Skeletal muscle tissue (tissue), 4 donors: ENCODE data around the gene PLEKHA8. TPM values are rescaled to one million over a fixed set of nuclear protein-coding genes. Genes with fewer than 3 reads are reported as not detected.

ENCODE experiments used
- H3K27ac ChIP-seq: one replicate; pipeline ENCODE4 v1.7.0; 2013; ENCODE audit warnings: mild to moderate bottlenecking, low read depth, low read length, inconsistent platforms
- H3K27me3 ChIP-seq, 3 donors: one replicate each; pipeline ENCODE4 v1.7.0; 2013; ENCODE audit warnings: low read length in 3 of 3; ENCODE audit not compliant: control insufficient read depth in 3 of 3, insufficient read depth in 3 of 3
- H3K36me3 ChIP-seq, 3 donors: one replicate each; pipeline ENCODE4 v1.7.0; 2013; ENCODE audit warnings: low read length in 3 of 3; ENCODE audit not compliant: control insufficient read depth in 3 of 3, insufficient read depth in 3 of 3
- H3K4me1 ChIP-seq, 3 donors: one replicate each; pipeline ENCODE4 v1.7.0; 2013; ENCODE audit warnings: low read length in 3 of 3, mild to moderate bottlenecking in 3 of 3; ENCODE audit not compliant: control insufficient read depth in 3 of 3, insufficient read depth in 3 of 3
- H3K4me3 ChIP-seq, 3 donors: one replicate each; pipeline ENCODE4 v1.7.0; 2013; ENCODE audit warnings: low read length in 3 of 3
- H3K9ac ChIP-seq, 3 donors: one replicate each; pipeline ENCODE4 v1.7.0; 2013; ENCODE audit warnings: low read length in 3 of 3, mild to moderate bottlenecking in 3 of 3, moderate library complexity in 2 of 3, low read depth in 1 of 3
- H3K9me3 ChIP-seq, 3 donors: one replicate each; pipeline ENCODE4 v1.7.0; 2013; ENCODE audit warnings: low read length in 3 of 3; ENCODE audit not compliant: control insufficient read depth in 3 of 3
- total RNA-seq: library from RNA; depleted of rRNA; stranded (reverse); fragments of >200 nt; gene quantifications from one replicate; pipeline ENCODE4 v1.2.3, GENCODE V29; 2014
- donor health status: Osteomylitis.

Gene PLEKHA8
- total RNA-seq, 1 donor from 2014 or later, result 6.8 TPM

DNA sequence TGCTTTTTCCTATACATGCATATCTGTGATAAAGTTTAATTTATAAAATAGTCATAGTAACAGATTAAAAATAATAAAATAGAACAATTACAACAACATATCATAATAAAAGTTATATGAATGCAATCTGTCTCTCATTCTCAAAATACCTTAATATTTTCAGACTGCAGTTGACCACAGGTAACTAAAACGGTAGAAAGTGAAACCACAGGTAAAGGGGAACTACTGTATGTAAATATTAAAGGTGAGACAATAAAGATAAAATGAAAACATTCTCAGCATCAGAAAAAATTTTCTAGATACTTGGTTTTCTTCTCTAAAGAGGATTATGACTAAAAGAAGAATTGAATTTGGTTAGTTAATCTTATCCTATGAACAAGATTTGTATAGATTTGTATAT is 7.7 kb upstream of the PLEKHA8 start:
- peaks cover 0 to 10% (median 6%) of the 10 kb centered on the region in 3 donors for H3K36me3 ChIP-seq
- no peak overlapping the region for H3K4me3 ChIP-seq
- no peaks in the 10 kb centered on the region for H3K27me3 ChIP-seq
- peaks cover 5 to 11% (median 7%) of the 10 kb centered on the region in 3 donors for H3K4me1 ChIP-seq
- no peaks in the 10 kb centered on the region for H3K9me3 ChIP-seq
- H3K9ac ChIP-seq, result no peak overlapping the region
- H3K27ac ChIP-seq, result no peak overlapping the region

DNA sequence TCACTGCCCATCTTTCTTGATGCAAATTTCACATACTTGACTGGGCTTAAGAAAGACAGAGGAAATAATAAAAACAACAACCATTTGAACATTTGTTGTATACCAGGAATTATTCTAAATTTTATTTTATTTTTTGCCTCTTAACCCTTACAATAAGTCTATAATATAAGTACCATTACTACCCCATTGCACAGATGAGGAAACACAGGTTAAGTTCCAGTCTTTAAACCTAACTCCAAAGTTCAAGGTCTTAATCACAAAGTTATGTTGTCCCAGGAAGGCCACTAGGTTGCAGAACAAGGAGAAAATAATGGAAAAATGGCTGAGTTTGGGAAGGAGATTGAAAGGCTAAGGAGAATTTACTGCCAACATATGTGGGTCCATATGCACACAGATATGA is 5.2 kb upstream of the PLEKHA8 start:
- Histone ChIP-seq H3K4me1 (peaks cover 12 to 18% (median 13%) of the 10 kb centered on the region in 3 donors), H3K36me3 (peaks cover 0 to 6% (median 6%) of the 10 kb centered on the region in 3 donors), H3K9ac (no peak overlapping the region), H3K27ac (no peak overlapping the region), H3K27me3 (no peaks in the 10 kb centered on the region), H3K4me3 (no peak overlapping the region), H3K9me3 (no peaks in the 10 kb centered on the region)

DNA sequence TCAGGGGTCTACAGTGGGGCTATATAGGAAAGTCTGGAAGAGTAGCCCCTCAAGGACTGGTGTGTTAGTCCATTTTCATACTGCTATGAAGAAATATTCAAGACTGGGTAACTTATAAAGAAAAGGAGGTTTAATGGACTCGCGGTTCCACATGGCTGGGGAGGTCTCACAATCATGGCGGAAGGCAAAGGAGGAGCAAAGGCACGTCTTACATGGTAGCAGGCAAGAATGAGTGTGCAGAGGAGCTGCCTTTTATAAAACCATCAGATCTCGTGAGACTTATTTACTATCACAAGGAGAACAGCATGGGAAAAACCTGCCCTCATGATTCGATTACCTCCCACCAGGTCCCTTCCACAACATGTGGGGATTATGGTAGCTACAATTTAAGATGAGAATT is 4.7 kb upstream of the PLEKHA8 start:
- Histone ChIP-seq H3K27me3 (no peaks in the 10 kb centered on the region), H3K4me3 (no peak overlapping the region), H3K4me1 (peaks cover 12 to 18% (median 13%) of the 10 kb centered on the region in 3 donors), H3K27ac (no peak overlapping the region), H3K9ac (no peak overlapping the region), H3K9me3 (no peaks in the 10 kb centered on the region), H3K36me3 (peaks cover 0 to under 1% (median under 1%) of the 10 kb centered on the region in 3 donors)

DNA sequence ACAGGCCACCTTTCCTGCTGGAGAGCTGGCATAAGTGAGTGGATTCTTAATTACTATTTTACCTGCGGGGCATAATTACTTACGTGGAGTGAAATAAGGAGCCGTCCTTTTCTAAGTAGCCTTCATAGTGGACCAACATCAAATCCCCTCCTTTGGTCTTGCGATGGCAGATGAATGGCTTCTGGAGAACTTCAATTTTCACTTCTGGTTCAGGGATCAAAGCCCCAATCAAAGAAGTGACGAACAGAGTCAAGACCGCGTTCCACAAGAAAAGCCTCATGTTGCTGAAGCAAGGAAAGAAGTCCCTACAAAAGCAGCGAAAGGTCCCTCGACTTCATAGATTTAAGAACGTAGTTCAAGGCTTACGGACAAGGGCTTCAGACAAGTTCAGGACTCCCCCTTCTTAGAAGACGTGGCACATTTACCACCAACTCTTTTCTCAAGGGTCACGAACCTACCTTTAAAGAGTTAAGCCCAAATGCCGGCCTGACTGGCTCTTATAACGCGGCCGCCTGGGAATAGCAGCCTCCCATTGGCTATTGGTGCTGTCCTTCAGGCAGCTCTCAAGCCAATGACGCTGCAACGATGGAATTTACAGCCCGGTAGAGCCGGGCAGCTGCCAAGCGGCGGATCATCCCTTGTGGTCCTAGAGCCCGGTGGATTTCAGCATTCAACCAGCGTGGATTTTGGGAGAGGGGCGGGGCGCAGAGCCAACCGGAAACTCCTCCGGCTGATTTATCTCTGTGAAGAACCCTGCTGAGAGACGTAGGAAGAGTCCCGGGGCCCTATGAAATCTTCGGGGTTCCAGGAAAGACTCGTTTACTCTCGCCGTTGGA is 1.8 kb upstream of the PLEKHA8 start, which contains the start of gene FKBP14:
TSS of gene FKBP14 (minus strand) at position 474 of the 836 bp plus-strand sequence. CDS start at position 280, 194 bp downstream.
- Histone ChIP-seq H3K4me1 (peaks cover 17 to 27% (median 24%) of the 10 kb centered on the region in 3 donors), H3K36me3 (no peaks in the 10 kb centered on the region), H3K27me3 (no peaks in the 10 kb centered on the region), H3K9me3 (no peaks in the 10 kb centered on the region), H3K27ac (peak within 1 kb of the TSS; percentile 82), H3K4me3 (peak within 1 kb of the TSS; percentile 83 to 100 (median 87)), H3K9ac (peak within 1 kb of the TSS; percentile 86 to 98 (median 87))

DNA sequence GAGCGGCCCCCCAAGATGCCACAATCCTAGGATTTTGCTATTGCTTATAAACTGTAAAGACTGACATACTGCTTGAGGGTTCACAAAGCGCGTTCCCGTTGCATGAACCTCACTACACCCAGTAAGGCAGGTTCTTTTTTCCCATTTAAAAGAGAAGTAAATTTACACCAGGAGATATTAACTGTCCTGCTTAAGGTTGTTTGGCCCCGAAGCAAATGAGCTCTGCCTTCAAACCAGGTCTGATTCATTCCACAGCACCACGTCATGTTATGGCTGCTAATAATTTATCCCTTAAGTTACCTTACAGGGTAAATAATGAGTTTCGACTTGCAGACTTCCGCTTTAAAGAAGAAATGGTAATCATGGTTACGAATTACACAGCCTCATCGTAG is 1.2 kb upstream of the PLEKHA8 start:
- peaks cover 17 to 27% (median 24%) of the 10 kb centered on the region in 3 donors for H3K4me1 ChIP-seq
- peak overlapping the region; percentile 82 for H3K27ac ChIP-seq

DNA sequence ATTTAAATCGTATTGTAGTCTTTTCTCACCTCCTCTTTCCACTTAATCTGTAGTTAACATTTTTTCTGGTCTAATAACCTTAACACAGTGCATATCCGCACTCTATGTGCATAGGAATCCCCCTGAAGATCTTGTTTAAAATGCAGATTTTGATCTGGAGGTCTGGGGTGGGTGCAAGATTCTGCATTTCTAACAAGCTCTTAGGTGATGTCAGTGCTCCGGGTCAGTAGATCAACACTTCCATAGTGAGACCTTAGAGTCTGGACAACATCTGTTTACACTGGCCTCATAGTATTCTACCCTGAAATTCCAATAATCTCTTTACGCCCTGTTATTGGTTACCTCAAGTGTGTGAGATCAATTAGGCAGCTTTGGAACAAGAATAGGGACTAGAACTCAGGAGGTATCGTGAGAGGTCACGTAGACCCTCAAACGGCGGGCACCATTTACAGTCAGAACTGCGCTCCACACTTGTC is 434 bp upstream of the PLEKHA8 start:
- H3K27me3 ChIP-seq, result no peaks in the 10 kb centered on the region
- H3K9ac ChIP-seq, result peak overlapping the region; percentile 82 to 87 (median 86)
- peak overlapping the region; percentile 82 for H3K27ac ChIP-seq
- peaks cover 23 to 31% (median 30%) of the 10 kb centered on the region in 3 donors for H3K4me1 ChIP-seq
- H3K4me3 ChIP-seq, result peak overlapping the region; percentile 83 to 100 (median 87)
- H3K36me3 ChIP-seq, result no peaks in the 10 kb centered on the region
- no peaks in the 10 kb centered on the region for H3K9me3 ChIP-seq

More for the DNA sequence above, 1.2 kb upstream of the PLEKHA8 start:
- Histone ChIP-seq H3K36me3 (no peaks in the 10 kb centered on the region), H3K4me3 (peak overlapping the region; percentile 83 to 100 (median 87)), H3K9me3 (no peaks in the 10 kb centered on the region), H3K27me3 (no peaks in the 10 kb centered on the region), H3K9ac (peak overlapping the region; percentile 82 to 87 (median 86))

DNA sequence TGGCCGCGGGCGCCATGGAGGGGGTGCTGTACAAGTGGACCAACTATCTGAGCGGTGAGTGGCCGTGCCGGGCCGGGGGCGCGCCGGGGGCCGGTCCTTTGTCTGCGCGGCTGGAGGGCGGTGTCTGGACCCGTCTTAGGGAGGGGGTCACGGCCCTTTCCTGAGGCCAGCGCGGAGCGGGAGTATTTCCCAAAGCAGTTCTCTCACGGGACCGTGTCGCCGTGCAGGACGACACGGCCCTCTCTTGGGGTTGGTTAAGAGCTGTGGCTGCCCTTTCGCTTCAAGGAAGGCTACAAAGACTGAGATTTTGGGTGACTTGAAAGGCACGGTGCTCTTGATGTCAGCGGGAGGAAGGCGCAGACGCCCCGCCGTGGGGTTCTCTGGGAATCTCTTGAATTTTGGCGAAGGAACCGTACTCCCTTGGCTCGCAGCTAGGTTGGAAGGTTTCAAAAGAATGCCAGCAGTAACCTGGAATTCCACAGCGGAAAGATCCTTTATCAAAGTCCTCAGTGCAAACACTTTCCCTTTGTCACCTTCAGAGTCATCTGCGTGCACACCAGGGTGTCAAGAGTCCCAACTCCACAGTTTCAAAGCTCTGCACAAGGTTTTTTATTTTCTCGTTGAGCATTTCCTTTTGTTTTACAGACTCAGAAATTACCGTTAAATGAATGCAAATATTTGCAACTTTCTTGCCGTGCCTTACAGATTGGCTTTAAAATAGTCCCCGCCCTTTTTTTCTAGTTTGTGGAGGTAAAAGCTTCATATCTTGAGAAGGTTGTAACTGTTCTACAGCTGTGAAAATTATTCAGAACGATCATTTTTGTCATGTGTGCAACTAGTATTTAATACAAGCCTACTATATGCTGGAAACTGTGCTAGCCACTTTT is 780 bp downstream of the PLEKHA8 start:
- peak overlapping the region; percentile 83 to 100 (median 87) for H3K4me3 ChIP-seq
- no peaks in the 10 kb centered on the region for H3K36me3 ChIP-seq
- H3K27ac ChIP-seq, result peak overlapping the region; percentile 82
- no peaks in the 10 kb centered on the region for H3K9me3 ChIP-seq
- no peaks in the 10 kb centered on the region for H3K27me3 ChIP-seq
- H3K9ac ChIP-seq, result peak overlapping the region; percentile 79 to 87 (median 86)
- peaks cover 25 to 33% (median 30%) of the 10 kb centered on the region in 3 donors for H3K4me1 ChIP-seq

DNA sequence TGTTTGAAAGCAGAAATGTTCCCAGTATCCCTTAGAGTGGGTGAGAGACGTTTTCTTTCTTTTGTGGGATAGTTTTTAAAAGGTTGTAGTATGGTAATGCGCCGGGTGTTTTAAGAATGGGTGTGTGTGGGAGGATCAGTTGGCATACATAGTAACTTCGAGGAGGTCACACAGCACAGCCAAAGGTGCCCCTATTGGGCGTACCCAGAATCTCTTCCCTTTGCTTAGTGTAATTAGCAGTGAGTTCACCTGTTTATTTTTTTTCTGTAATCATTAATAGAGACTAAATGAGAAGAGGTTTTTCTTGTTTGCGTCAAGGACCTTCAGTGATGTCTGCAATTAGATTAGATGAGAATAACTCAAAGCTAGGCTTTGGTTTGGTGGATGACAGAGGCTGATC is 1.5 kb downstream of the PLEKHA8 start:
- H3K4me1 ChIP-seq, result peaks cover 25 to 33% (median 27%) of the 10 kb centered on the region in 3 donors
- peak overlapping the region in 2 of 3 donors; percentile 87 to 100 for H3K4me3 ChIP-seq
- peak overlapping the region in 2 of 3 donors; percentile 86 to 87 for H3K9ac ChIP-seq
- no peaks in the 10 kb centered on the region for H3K9me3 ChIP-seq
- H3K36me3 ChIP-seq, result no peaks in the 10 kb centered on the region
- H3K27ac ChIP-seq, result no peak overlapping the region
- H3K27me3 ChIP-seq, result no peaks in the 10 kb centered on the region

DNA sequence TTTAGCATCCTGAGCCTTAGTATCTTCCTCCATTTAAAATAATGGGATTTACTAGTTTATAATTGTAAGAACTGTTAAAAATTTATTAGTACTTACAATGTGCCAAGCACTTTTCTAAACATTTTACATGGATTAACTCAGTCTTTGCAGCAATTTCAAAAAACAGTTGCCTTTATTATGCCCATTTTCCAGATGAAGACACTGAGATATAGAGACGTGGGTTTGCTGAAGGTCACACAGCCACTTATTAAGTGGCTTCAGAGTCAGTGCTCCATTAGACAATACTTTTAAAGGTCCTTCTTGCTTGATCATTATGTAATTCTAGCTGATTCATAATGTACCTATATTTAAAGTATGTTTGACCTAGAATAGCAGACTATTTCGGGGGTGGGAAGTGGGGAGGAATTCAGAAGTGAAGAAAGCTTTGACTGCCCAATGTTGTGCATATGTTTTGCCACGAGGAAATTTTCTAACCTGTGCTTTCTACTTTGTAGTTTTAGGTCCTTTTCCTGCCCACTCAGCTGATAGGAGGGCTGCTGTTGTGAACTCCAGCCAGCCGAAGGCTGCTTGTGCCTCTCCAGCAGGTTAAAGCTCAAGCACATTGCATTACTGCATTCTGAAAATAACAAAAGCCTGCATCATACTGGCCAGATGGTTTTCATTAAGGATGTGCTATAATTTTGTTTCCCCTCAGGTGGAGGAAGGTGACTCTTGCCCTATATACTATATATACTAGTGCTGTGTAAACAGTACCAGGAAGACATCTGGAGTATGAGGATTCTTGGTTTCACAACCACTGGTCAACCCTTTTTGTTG is 4.3 kb downstream of the PLEKHA8 start:
- Histone ChIP-seq H3K27me3 (no peaks in the 10 kb centered on the region), H3K9me3 (no peaks in the 10 kb centered on the region), H3K9ac (peak overlapping the region in 2 of 3 donors; percentile 34 to 51), H3K4me1 (peaks cover 16 to 25% (median 17%) of the 10 kb centered on the region in 3 donors), H3K4me3 (no peak overlapping the region), H3K36me3 (no peaks in the 10 kb centered on the region), H3K27ac (peak overlapping the region; percentile 39)
